NOMO-1 treated with DMSO at 0.1 percent for 48 hours (cell line): ENCODE data around the gene CACNA2D3.

Experiments used
- DNase-seq: peaks from one replicate; lab custom pipeline; 2025; ENCODE audit not compliant: unreplicated experiment; lab: John Stamatoyannopoulos, UW

CACNA2D3 gene

DNA sequence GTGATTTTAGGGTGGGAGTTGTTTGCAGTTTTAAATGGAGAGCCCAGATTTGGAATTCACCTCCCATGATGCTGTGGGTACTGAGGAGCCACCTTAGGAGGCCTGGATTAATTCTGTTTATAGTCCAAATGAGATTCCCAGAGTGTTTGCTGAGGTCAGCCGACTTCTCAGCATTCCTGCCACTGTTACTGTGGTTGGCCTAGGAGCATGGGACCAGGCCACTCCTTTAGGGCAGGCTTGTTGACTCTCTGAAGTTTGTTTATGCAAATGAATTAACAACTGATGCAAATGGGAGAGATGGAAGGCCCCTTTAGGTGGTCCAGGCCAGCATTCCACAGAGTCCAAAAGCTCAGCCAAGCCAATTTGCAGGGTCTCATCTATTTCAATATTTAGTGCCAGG lies 46.1 kb downstream of the CACNA2D3 start:
- DNase-seq, result no peak

- DNase-seq, result no peak
These were observed 47.2 kb downstream of the CACNA2D3 start for GRCh38 chr3:54169524-54169923.

GRCh38 chr3:54171509-54171908 lies 49.2 kb downstream of the CACNA2D3 start:
- DNase-seq, result no peak

DNA sequence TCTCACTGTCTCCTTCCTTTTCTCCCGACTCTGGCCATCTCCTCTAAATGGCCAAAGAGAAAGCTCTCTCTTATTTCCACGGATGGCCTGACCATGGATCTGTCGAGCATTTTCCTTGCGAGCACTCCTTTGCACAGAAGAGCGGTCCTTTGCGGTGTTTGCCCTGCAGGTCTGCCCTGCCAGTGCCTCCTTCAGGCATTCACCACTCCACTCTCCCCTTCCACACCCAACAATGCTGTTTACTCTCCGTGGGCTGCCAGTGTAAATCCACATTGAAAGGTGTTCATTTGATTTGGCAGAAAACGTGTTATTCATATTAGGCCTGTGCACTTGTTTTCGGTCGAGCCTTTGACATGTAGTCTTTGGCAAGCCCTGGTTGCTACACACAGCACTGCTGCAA lies 49.6 kb downstream of the CACNA2D3 start:
- no peak for DNase-seq

DNA sequence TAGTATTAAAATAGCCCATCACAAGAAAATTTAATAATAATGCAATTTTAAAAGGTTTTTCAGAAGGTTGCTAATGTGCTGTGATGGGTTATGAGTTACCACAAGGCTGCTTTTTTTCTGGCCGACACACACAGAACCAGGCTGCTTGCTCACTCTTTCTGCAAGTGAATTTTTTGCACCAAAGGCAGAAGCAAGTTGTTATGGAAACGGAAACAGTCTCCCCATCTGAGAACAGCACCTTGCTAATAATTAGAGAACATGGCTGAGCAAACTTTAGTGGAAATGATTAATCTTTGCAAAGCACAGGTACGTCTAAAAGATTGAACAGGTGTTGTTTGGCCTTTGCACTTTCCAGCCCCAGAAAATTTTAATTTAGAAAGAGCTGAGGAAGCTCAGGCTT lies 51.0 kb downstream of the CACNA2D3 start:
- DNase-seq, result no peak

- DNase-seq, result no peak
These were observed 53.8 kb downstream of the CACNA2D3 start for GRCh38 chr3:54176106-54176505.

- no peak for DNase-seq
These were observed 55.5 kb downstream of the CACNA2D3 start for GRCh38 chr3:54177816-54178215.

DNA sequence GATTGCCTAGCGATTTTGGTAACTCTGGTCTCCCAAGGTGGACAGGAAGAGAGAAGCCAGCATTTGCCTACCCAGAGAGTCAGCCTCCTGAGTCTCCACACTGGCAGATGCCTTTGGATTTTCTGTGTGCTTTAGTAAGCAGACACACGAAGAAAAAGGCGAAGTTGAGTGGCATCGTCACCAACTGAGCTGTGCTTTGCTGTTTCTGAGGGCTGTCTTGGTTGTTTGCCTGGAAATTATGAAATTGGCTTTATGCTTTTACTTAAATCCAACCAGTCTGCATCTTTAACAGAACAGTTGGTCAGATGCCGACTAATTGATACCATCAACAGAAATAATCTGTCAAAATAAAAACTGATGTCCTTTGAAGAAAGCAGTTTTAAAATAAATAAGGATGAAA lies 56.0 kb downstream of the CACNA2D3 start:
- no peak for DNase-seq

GRCh38 chr3:54180921-54181320 lies 58.6 kb downstream of the CACNA2D3 start:
- DNase-seq, result no peak

DNA sequence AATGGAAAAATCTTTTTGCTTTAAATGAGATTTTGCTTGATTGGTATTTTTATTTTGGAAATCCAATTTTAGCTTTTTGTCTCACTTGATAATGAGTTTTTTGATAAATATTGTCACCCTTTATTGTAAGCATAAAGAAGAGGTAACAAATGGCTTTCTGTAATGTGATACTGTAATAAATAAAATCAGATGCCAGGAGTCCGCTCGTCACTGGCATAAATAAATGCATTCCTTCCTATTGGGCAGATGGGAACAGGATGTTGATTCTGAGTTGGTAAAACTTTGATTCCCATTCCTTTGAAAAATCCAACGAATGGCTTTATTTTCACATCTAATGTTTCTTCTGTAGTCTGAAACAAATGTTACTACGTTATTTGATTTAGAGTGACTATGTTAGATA lies 59.9 kb downstream of the CACNA2D3 start:
- no peak for DNase-seq

- no peak for DNase-seq
These were observed 63.4 kb downstream of the CACNA2D3 start for GRCh38 chr3:54185740-54186139.

DNA sequence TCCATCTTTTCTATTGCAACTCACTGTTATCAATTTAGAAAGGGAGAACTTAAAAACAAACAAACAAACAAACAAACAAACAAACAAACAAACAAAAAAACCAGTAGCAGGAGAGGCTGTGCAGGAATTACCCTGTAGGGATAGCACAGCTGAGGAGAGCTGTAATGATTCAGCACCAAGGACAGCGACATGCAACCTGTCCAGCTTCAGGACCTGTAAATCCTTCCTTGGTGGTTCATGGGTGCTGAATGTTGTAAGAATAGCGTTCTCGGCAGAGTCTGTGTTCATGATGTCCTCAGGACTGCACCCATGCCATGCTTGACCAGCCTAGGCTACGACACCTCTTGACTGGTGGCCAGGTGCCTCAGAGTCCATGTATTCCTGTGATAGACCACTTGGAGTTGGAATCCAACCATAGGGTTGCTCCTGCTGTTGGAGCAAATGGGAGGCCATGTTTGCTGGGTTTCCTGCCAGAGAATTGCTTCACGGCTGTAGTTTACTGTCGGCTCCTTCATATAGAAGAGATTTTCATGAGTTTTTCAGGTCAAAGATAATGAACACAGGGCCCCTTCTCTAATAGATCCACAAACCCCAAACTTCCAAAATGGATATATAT lies 65.9 kb downstream of the CACNA2D3 start:
- DNase-seq, result peak; percentile 16

DNA sequence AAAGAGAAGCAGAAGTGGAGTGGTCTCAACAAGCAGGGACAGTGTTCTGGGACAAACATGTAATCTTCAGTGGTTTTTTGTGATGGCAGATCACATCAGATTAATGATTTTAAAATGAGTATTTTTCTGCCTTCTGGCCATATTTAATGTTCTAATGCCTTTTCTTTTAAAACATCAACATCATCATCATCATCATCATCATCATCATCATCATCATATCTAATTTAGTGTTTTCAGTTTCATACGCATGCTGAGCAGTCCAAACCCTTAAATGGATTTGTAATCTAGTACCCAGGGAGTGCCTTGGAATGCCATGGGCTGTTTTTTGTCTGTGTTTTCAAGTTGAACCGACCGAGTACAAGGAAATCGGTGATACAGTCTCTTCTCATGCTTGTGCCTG lies 68.9 kb downstream of the CACNA2D3 start:
- no peak for DNase-seq

DNA sequence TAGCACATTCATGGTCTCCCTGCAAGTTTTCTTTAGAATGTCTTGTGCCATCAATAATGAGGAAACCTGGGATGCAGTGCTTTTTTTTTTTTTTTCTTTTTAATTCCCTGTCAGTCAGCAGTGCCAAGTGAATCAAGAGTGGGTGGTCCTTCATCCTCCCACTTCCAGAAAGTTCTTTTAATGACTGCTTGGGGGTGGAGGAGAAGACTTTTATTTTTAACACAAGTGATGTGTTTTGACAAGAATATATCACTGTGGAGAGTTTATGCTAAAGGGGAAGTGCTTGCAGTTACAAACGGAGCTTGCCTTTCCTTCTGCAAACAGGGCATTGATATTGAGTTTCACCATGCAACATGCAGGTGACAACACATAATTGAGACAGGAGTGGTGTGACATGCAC lies 69.7 kb downstream of the CACNA2D3 start:
- no peak for DNase-seq

GRCh38 chr3:54193093-54193492 lies 70.7 kb downstream of the CACNA2D3 start:
- DNase-seq, result no peak

DNA sequence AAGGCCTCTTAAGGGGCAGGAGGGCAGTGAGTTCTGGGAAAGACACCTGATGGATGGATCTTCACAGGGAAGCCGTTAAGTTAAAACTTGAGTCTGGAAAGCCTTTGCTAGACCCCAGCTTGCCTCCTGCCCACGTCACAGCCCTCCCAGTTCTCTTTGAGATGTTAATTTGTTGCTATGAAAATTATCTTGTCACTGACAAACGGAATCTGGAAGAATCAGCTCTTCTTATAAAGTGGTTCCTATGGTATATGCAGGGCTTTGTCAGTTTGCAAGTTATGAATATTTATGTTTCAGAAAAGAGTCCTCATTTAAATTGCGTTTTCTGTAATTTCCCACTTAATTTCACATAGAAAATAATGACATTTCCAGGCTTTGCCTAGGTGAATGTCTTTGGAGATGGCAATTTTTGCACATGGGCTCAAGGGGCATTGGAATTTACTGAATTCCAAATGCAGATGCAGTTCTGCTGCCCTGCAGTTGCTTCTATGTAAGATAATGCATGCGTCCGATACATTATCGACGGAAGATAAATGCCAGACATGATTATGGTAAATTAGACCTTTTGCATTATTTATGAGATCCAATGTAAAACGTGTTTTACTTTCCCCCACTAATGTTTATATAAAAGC lies 74.1 kb downstream of the CACNA2D3 start:
- no peak for DNase-seq

DNA sequence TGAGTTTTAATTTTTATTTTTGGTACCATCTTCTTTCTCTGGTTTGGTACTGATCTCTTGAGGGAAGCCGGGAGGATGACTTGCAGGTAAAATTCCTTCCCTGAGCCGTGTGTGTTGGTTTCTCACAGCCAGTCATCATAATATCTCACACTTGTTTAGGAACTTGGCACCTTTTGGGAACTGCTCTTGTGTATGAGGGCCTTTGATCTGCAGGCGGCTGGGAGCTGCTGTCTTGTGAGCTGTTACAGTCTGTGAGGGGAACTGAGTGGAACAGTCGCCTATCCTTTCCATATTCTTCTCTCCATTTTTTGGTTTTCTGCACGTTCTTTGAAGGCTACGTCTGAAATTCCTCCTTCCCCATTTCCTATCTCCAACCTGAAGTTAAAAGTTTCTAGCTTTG lies 75.2 kb downstream of the CACNA2D3 start:
- DNase-seq, result no peak

- no peak for DNase-seq
These were observed 76.2 kb downstream of the CACNA2D3 start for GRCh38 chr3:54198556-54198955.

- no peak for DNase-seq
These were observed 79.7 kb downstream of the CACNA2D3 start for GRCh38 chr3:54202054-54202453.

DNA sequence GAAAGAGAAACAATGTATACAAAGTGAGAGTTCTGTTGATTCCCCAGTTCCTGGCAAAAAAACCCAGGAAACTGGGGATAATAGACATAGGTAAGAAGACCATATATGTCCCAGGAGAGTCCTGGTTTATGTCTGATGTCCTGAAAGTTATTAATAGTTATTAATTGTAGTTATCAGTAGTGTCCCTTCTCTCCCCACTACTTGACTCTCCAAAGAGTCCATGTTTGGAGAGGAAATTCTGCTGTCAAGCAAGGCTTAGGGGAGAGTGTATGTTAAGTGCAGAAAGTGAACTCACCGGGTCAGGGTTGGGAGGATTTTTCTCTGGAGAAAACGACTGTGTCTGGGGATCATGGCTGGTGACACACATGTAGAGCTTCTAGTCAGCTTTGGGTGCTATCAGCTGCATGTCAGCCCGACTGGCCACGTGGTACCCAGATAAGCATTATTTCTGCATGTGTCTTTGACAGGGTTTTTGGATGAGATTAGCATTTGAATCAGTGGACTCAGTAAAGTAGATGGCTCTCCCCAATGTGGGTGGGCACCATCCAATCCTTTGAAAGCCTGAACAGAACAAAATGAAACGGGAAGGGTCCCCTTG lies 80.4 kb downstream of the CACNA2D3 start:
- no peak for DNase-seq

- DNase-seq, result no peak
These were observed 84.5 kb downstream of the CACNA2D3 start for GRCh38 chr3:54206874-54207273.

DNA sequence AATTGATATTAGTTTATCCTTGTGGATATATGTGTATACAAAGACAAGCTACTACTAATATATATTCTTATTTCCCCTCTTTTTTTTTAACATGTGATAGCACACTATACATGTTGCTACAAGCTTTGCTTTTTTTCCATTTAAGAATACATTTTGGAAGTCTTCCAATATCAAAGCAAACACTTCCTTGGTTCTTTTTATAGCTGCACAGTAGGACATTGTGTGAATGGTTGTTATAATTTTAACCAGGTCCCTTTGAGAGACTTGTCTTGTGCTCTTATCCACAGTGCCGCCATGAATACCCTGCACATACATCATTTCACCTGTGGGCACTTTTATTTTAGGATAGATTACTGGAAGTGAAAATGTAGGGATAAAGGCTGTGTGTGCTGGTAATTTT lies 88.7 kb downstream of the CACNA2D3 start:
- no peak for DNase-seq

DNA sequence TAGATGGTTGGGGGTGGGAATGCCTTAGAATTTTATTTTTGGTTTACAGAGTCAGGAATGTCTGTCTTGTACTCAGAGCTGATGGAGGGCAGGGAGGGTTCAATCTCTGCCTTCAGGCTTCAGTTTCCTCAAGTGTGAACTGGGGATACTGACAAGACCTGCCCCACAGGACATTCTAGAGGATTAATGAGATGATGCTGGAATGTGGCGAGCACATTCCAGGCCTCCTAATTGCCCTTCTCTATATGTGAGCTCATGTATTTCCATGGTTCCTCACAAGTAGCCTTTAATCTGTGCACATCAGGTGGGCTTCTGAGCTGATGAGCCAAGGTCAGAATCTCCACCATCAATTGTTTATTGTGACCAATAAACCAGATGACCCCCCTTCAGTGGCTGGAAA lies 90.4 kb downstream of the CACNA2D3 start:
- no peak for DNase-seq
